K562 (cell line): Measurements from ENCODE around the gene LRRC25. TPM values are rescaled to one million over a fixed set of nuclear protein-coding genes. Genes with fewer than 3 reads are reported as not detected.

Experiments
- ARID4B ChIP-seq: sonication (generic); formaldehyde crosslinking; IDR thresholded peaks from 2 replicates; pipeline ENCODE4 v1.8.0; 2022; ENCODE audit warnings: mild to moderate bottlenecking, missing genetic modification reagents
- ESRRA ChIP-seq: fragments of 450-650 bp; IDR thresholded peaks from 2 replicates; pipeline ENCODE4 v1.6.1; 2014; ENCODE audit warnings: low read depth, mild to moderate bottlenecking, moderate library complexity, borderline replicate concordance
- ETV1 ChIP-seq: fragments of 450-650 bp; conservative IDR thresholded peaks from 2 replicates; pipeline ENCODE4 v1.6.1; 2016; ENCODE audit warnings: missing genetic modification characterization, control low read depth, low read depth, missing compliant biosample characterization
- IRF1 ChIP-seq: sonication (generic); formaldehyde crosslinking; IDR thresholded peaks from 2 replicates; pipeline ENCODE4 v1.8.0; 2022; ENCODE audit warnings: missing genetic modification reagents, mild to moderate bottlenecking, borderline replicate concordance
- MLLT1 ChIP-seq, 2 experiments: fragments of 450-650 bp; IDR thresholded peaks; 2 replicates each; pipeline ENCODE4 v1.6.1; 2016
- NFRKB ChIP-seq: fragments of 450-650 bp; IDR thresholded peaks from 2 replicates; pipeline ENCODE4 v1.6.1; 2016; ENCODE audit warnings: low read depth
- NR4A1 ChIP-seq, 2 experiments: fragments of 250-450 bp in 1 of 2; fragments of 450-650 bp in 1 of 2; sonication (Bioruptor Pico) in 1 of 2; IDR thresholded peaks; 2 replicates each; pipeline versions ENCODE4 v1.4.0 to v1.6.1; 2016 to 2020; ENCODE audit warnings: mild to moderate bottlenecking in 2 of 2, missing compliant biosample characterization in 1 of 2, missing genetic modification characterization in 1 of 2, moderate library complexity in 1 of 2
- PHB2 ChIP-seq: fragments of 450-650 bp; IDR thresholded peaks from 2 replicates; pipeline ENCODE4 v1.6.1; 2017; ENCODE audit warnings: low read depth
- RCOR1 ChIP-seq, 2 experiments: IDR thresholded peaks; 2 replicates each; pipeline ENCODE4 v1.6.1; 2012; ENCODE audit warnings: low read depth in 2 of 2, low read length in 2 of 2, borderline replicate concordance in 1 of 2, improper control_type of control experiment in 1 of 2
- RNF2 ChIP-seq: sonication (generic); IDR thresholded peaks from 2 replicates; pipeline ENCODE4 v1.6.1; 2016
- ZBTB26 ChIP-seq: fragments of 450-650 bp; formaldehyde crosslinking; IDR thresholded peaks from 2 replicates; pipeline ENCODE4 v1.4.0; 2022; ENCODE audit warnings: missing genetic modification characterization
- ZFX ChIP-seq: sonication (generic); formaldehyde crosslinking; IDR thresholded peaks from 2 replicates; pipeline ENCODE4 v1.8.0; 2022; ENCODE audit warnings: mild to moderate bottlenecking, missing genetic modification reagents, moderate library complexity
- ZNF449 ChIP-seq: fragments of 250-450 bp; sonication (Bioruptor Pico); IDR thresholded peaks from 2 replicates; pipeline ENCODE4 v1.8.0; 2022; ENCODE audit warnings: moderate library complexity, mild to moderate bottlenecking, inconsistent platforms
- ZNF766 ChIP-seq: fragments of 200-800 bp; sonication (Bioruptor generic); conservative IDR thresholded peaks from 2 replicates; pipeline ENCODE4 v1.6.1; 2016; ENCODE audit warnings: missing genetic modification characterization, missing compliant biosample characterization
- polyA plus RNA-seq, 8 experiments: library from polyadenylated mRNA; depleted of rRNA in 4 of 8; stranded (reverse) in 5 of 8; unstranded in 3 of 8; fragments of >200 nt; fragmentation: Nextera tagmentation in 2 of 8; fragmentation: Illumina TruSeq in 1 of 8; extraction: Ambion mirVana in 2 of 8; extraction: Trizol in 1 of 8; gene quantifications; 2 replicates each; pipeline versions ENCODE4 v1.2.1 to v1.2.3, GENCODE V29; 2011 to 2014; ENCODE audit warnings: inconsistent platforms in 1 of 8, missing spikeins in 1 of 8
- total RNA-seq, 7 experiments: library from RNA; depleted of rRNA in 6 of 7; stranded (reverse); fragments of >200 nt in 6 of 7; fragmentation: Illumina TruSeq in 2 of 7; extraction: Trizol in 2 of 7; gene quantifications; 2 replicates each; pipeline versions ENCODE4 v1.2.1 to v1.2.3, GENCODE V29; 2011 to 2021; ENCODE audit warnings: low replicate concordance in 1 of 7

The LRRC25 gene
- total and polyA plus RNA-seq, 9 of the 15 experiments (the other 6 are each of a cell fraction or from before 2014, with no cell fraction given), result 0.07 to 0.36 (median 0.10) TPM; not detected in 3

GRCh38 chr19:18415178-18415867 lies 17.9 kb upstream of the LRRC25 start (continued):
- TF ChIP-seq MLLT1 (IDR thresholded peaks at IDR 0.05) (peak; percentile 75 to 80; a peak in 3 of 4 replicates), ZNF449 (no peak; the same call in 1 of the 2 replicates), IRF1 (no peak), PHB2 (no peak), RNF2 (peak; percentile 82; the same call in 1 of the 2 replicates), ARID4B (CRISPR knock-in tag) (no peak), ESRRA (peak; percentile 33; the same call in 1 of the 2 replicates), ZBTB26 (peak; percentile 74; the same call in 1 of the 2 replicates), RCOR1 (IDR thresholded peaks at IDR 0.05; ENCODE audit: borderline replicate concordance in 1 of 2, low read depth in 2 of 2, low read length in 2 of 2) (peak in 1 of 2 experiments; percentile 70; a peak in 2 of 4 replicates), NR4A1 (CRISPR knock-in tag; IDR thresholded peaks at IDR 0.05) (peak; percentile 94), NR4A1 (tag; IDR thresholded peaks at IDR 0.05) (peak; percentile 87), ZNF766 (peak; percentile 64; the same call in 1 of the 2 replicates), ETV1 (peak; percentile 86), ZFX (CRISPR knock-in tag) (peak; percentile 60; the same call in 1 of the 2 replicates), NFRKB (peak; percentile 25; the same call in 1 of the 2 replicates)
